Stimulated activated CD4-positive, alpha-beta T cell treated with anti-CD3 and anti-CD28 coated beads, Interleukin-1b, Interleukin-23, amount 100 ng/mL, for 48 hours (primary cell): ENCODE results near the gene CFAP45.
A peak's percentile ranks its signal among the peaks of the same experiment; 100 is the strongest.

Experiments used
- DNase-seq: peaks from one replicate; pipeline ENCODE4 v3.0.0-alpha.2; 2020

Gene CFAP45

GRCh38 chr1:159900086-159900680 lies at the start of gene CFAP45:
Gene CFAP45 (minus strand): TSS chr1:159900165. CDS start chr1:159900098, 67 bp downstream.
- DNase-seq: no peak

GRCh38 chr1:159949123-159949522 lies 49.2 kb upstream of the CFAP45 start:
- no peak for DNase-seq

GRCh38 chr1:159947942-159948341 lies 48.0 kb upstream of the CFAP45 start:
- no peak for DNase-seq

GRCh38 chr1:159946242-159947187 lies 46.5 kb upstream of the CFAP45 start:
- no peak for DNase-seq

- peak; percentile 64 for DNase-seq
These were observed 45.7 kb upstream of the CFAP45 start, which contains the start of gene IGSF9 for GRCh38 chr1:159945483-159946241. Gene IGSF9 (minus strand): TSS chr1:159945613. CDS start chr1:159943454, 2,159 bp downstream.

GRCh38 chr1:159944623-159945455 lies 44.9 kb upstream of the CFAP45 start:
- DNase-seq: no peak

- DNase-seq: no peak
These were observed 44.1 kb upstream of the CFAP45 start for GRCh38 chr1:159943908-159944622.

GRCh38 chr1:159943278-159943640 lies 43.3 kb upstream of the CFAP45 start:
- no peak for DNase-seq

- no peak for DNase-seq
These were observed 42.8 kb upstream of the CFAP45 start for GRCh38 chr1:159942632-159943277.

- DNase-seq: no peak
These were observed 41.9 kb upstream of the CFAP45 start for GRCh38 chr1:159941591-159942560.

GRCh38 chr1:159941141-159941540 lies 41.2 kb upstream of the CFAP45 start:
- DNase-seq: no peak

GRCh38 chr1:159940006-159940620 lies 40.1 kb upstream of the CFAP45 start:
- no peak for DNase-seq

- DNase-seq: no peak
These were observed 39.7 kb upstream of the CFAP45 start for GRCh38 chr1:159939678-159940002.

- no peak for DNase-seq
These were observed 39.1 kb upstream of the CFAP45 start for GRCh38 chr1:159938905-159939677.

- DNase-seq: no peak
These were observed 38.4 kb upstream of the CFAP45 start for GRCh38 chr1:159938211-159938852.

- no peak for DNase-seq
These were observed 37.2 kb upstream of the CFAP45 start for GRCh38 chr1:159937054-159937750.

GRCh38 chr1:159936273-159936904 lies 36.4 kb upstream of the CFAP45 start:
- DNase-seq: peak; percentile 77
